HL-60 (cell line): ENCODE data around the gene TRAM2.

Experiments
- CTCF ChIP-seq: IDR thresholded peaks from one replicate; pipeline ENCODE4 v1.5.1; 2011; ENCODE audit warnings: low read length, control low read depth, inconsistent platforms; ENCODE audit not compliant: insufficient read depth
- POLR2AphosphoS5 ChIP-seq: IDR thresholded peaks from 2 replicates; pipeline ENCODE4 v1.6.1; 2012; ENCODE audit warnings: low read depth

DNA sequence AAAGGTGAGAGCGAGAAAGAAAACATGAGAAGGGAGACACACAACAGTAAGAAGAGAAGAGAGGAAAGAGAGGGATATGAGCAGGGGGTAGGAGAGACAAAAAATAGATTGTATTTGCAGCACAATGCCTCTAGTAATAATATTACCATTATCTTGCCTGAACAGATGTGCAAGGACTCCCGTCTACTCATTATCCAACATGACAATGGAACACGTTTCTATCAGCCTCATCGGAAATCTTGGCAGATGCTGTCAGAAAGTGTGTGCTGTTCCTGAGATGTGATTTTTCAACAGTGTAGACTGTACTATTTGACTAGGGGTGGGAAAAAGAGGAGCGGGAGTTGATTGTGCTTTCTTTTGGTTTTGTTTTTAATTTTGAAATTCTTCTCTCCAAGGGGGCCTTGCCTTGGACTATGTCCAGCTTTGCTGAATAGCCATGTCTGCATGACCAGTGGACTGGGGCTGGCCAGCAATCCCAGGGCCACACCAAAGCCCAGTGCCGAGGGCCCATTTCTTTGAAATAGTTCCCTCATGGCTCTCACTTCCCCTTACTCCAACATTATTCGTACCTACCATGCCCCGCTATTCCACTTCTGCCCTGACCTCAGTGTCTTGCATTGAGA, 11.3 kb upstream of the TRAM2 start:
- TF ChIP-seq CTCF (no peak), POLR2AphosphoS5 (no peak)
